Activated CD4-positive, alpha-beta T cell treated with anti-CD3 and anti-CD28 coated beads for 1 hour (primary cell): Measurements from ENCODE around the gene LPIN1.
A peak's percentile ranks its signal among the peaks of the same experiment; 100 is the strongest.
"Not testable (repeated sequence)": the region's sequence is repeated elsewhere in the genome, so short reads cannot be mapped to it uniquely, and the experiment has no call there.

Source experiments
- DNase-seq: peaks from one replicate; pipeline ENCODE4 v3.0.0-alpha.2; 2020

LPIN1 gene

GRCh38 chr2:11744631-11745394, 1.6 kb upstream of the LPIN1 start:
- no peak for DNase-seq

GRCh38 chr2:11745613-11746375, 638 bp upstream of the LPIN1 start:
- DNase-seq = no peak

GRCh38 chr2:11746807-11747459, 501 bp downstream of the LPIN1 start:
- no peak for DNase-seq

- no peak for DNase-seq
These were observed 1.8 kb downstream of the LPIN1 start for GRCh38 chr2:11748018-11748860.

GRCh38 chr2:11748861-11749645, 2.6 kb downstream of the LPIN1 start:
- DNase-seq = no peak

- DNase-seq = no peak
These were observed 3.4 kb downstream of the LPIN1 start for GRCh38 chr2:11749646-11750349.

GRCh38 chr2:11750422-11750821, 4.0 kb downstream of the LPIN1 start:
- no peak for DNase-seq

GRCh38 chr2:11750917-11751316, 4.5 kb downstream of the LPIN1 start:
- DNase-seq = no peak

- no peak for DNase-seq
These were observed 6.5 kb downstream of the LPIN1 start for GRCh38 chr2:11752906-11753305.

GRCh38 chr2:11753452-11753885, 7.0 kb downstream of the LPIN1 start:
- DNase-seq = no peak

GRCh38 chr2:11753886-11754699, 7.7 kb downstream of the LPIN1 start:
- DNase-seq = peak; percentile 54

- no peak for DNase-seq
These were observed 8.2 kb downstream of the LPIN1 start for GRCh38 chr2:11754700-11755015.

GRCh38 chr2:11757101-11757500, 10.7 kb downstream of the LPIN1 start:
- DNase-seq = no peak

GRCh38 chr2:11758187-11758586, 11.8 kb downstream of the LPIN1 start:
- no peak for DNase-seq

- no peak for DNase-seq
These were observed 12.2 kb downstream of the LPIN1 start for GRCh38 chr2:11758647-11759046.

- not testable (repeated sequence) for DNase-seq
These were observed 12.9 kb downstream of the LPIN1 start for GRCh38 chr2:11759182-11759975.

- no peak for DNase-seq
These were observed 14.8 kb downstream of the LPIN1 start for GRCh38 chr2:11761259-11761658.

GRCh38 chr2:11762031-11762430, 15.6 kb downstream of the LPIN1 start:
- no peak for DNase-seq

GRCh38 chr2:11762799-11763461, 16.5 kb downstream of the LPIN1 start:
- DNase-seq = no peak
